HG03442 (cell line): ENCODE data around the gene PMIS2.
A peak's percentile ranks its signal among the peaks of the same experiment; 100 is the strongest.

ENCODE experiments used
- ATAC-seq: cut with Tn5 transposase; IDR thresholded peaks from one replicate; pipeline ENCODE4 v1.9.1; 2021; ENCODE audit warnings: mild to moderate bottlenecking, moderate library complexity; ENCODE audit not compliant: unreplicated experiment

PMIS2 gene

GRCh38 chr19:35556025-35556590 lies 29.9 kb upstream of the PMIS2 start:
- ATAC-seq: no peak

GRCh38 chr19:35556846-35557538 lies 29.0 kb upstream of the PMIS2 start:
- no peak for ATAC-seq

GRCh38 chr19:35557539-35558399 lies 28.2 kb upstream of the PMIS2 start:
- no peak for ATAC-seq

GRCh38 chr19:35558400-35559280 lies 27.3 kb upstream of the PMIS2 start:
- ATAC-seq: peak; percentile 21

GRCh38 chr19:35559281-35559659 lies 26.7 kb upstream of the PMIS2 start:
- peak; percentile 41 for ATAC-seq

GRCh38 chr19:35559781-35560180 lies 26.2 kb upstream of the PMIS2 start:
- ATAC-seq: no peak

- no peak for ATAC-seq
Measured at GRCh38 chr19:35560271-35560670, 25.7 kb upstream of the PMIS2 start.

GRCh38 chr19:35560677-35561076 lies 25.3 kb upstream of the PMIS2 start:
- ATAC-seq: no peak

GRCh38 chr19:35561436-35561835 lies 24.5 kb upstream of the PMIS2 start:
- no peak for ATAC-seq

GRCh38 chr19:35562336-35562735 lies 23.6 kb upstream of the PMIS2 start:
- no peak for ATAC-seq

- no peak for ATAC-seq
Measured at GRCh38 chr19:35562776-35563175, 23.2 kb upstream of the PMIS2 start.

GRCh38 chr19:35563207-35563829 lies 22.7 kb upstream of the PMIS2 start, which contains the start of gene ATP4A:
Gene ATP4A, minus strand, starts transcription at chr19:35563658. Its CDS starts 29 bp downstream, at chr19:35563629.
- no peak for ATAC-seq

- no peak for ATAC-seq
Measured at GRCh38 chr19:35565016-35565856, 20.7 kb upstream of the PMIS2 start.

- no peak for ATAC-seq
Measured at GRCh38 chr19:35566738-35567137, 19.2 kb upstream of the PMIS2 start.

- no peak for ATAC-seq
Measured at GRCh38 chr19:35569281-35569781, 16.6 kb upstream of the PMIS2 start.

GRCh38 chr19:35571406-35571965 lies 14.5 kb upstream of the PMIS2 start:
- no peak for ATAC-seq

GRCh38 chr19:35577918-35578317 lies 8.1 kb upstream of the PMIS2 start:
- ATAC-seq: no peak

- no peak for ATAC-seq
Measured at GRCh38 chr19:35578707-35579106, 7.3 kb upstream of the PMIS2 start.

GRCh38 chr19:35582760-35583159 lies 3.2 kb upstream of the PMIS2 start:
- no peak for ATAC-seq
